HepG2 (cell line): ENCODE results near the gene NR2C1. TPM values are rescaled to one million over a fixed set of nuclear protein-coding genes. Genes with fewer than 3 reads are reported as not detected.

ENCODE experiments used
- ATAC-seq: fragments of 200-7000 bp; cut with Tn5 transposase; 3 replicates; pipeline ENCODE4 v1.9.1; 2020; ENCODE audit warnings: mild to moderate bottlenecking, moderate library complexity
- BruUV-seq: library from RNA; stranded (reverse); fragments of 400-500 nt; replicated peaks from 2 replicates; lab custom pipeline; 2021; lab: Mats Ljungman, UMichigan
- CTCF ChIA-PET: fragments of 300-600 bp; formaldehyde crosslinking; extraction: SDS; loops from one replicate; lab custom pipeline; 2021; ENCODE audit warnings: low total read pairs, inconsistent platforms, low intra/inter-chr PET ratio; lab: Yijun Ruan, JAX
- POLR2A ChIA-PET: fragments of 350-600 bp; sonication (Branson Sonifier 250); formaldehyde crosslinking; loops from one replicate; lab custom pipeline; 2020; ENCODE audit warnings: antibody characterized with exemption, inconsistent platforms; lab: Yijun Ruan, JAX
- DNase-seq: peaks from one replicate; pipeline ENCODE4 v3.0.0-alpha.2; 2015; ENCODE audit warnings: low spot score
- FAIRE-seq: peaks from 3 replicates; lab custom pipeline; 2011; peaks lifted over from hg19 to GRCh38; lab: Jason Lieb, UNC
- H2AFZ ChIP-seq: one replicate; pipeline ENCODE4 v1.6.1; 2011; ENCODE audit warnings: low read length, inconsistent platforms
- H3K27ac ChIP-seq: fragments of 300-600 bp; 3 replicates; pipeline ENCODE4 v1.8.0; 2011; ENCODE audit warnings: mixed run types, mild to moderate bottlenecking, mixed read lengths, low read length, inconsistent platforms; ENCODE audit not compliant: insufficient read depth; ENCODE audit errors: extremely low read length
- H3K27me3 ChIP-seq, 2 experiments: fragments of 200-600 bp in 1 of 2; 2 replicates in 1 of 2; 3 replicates in 1 of 2; pipeline versions ENCODE4 v1.6.0 to v1.8.0; 2011; ENCODE audit warnings: low read length in 2 of 2, mild to moderate bottlenecking in 2 of 2, moderate library complexity in 2 of 2, inconsistent platforms in 1 of 2; ENCODE audit not compliant: insufficient read depth in 2 of 2, control insufficient read depth in 1 of 2
- H3K36me3 ChIP-seq, 2 experiments: fragments of 200-600 bp in 1 of 2; replicated peaks in 1 of 2; 2 replicates in 1 of 2; 3 replicates in 1 of 2; pipeline versions ENCODE4 v1.5.1 to v1.8.0; 2011; ENCODE audit warnings: low read length in 2 of 2, inconsistent platforms in 1 of 2; ENCODE audit not compliant: insufficient read depth in 2 of 2, control insufficient read depth in 1 of 2
- H3K4me1 ChIP-seq: 2 replicates; pipeline ENCODE4 v1.5.1; 2012; ENCODE audit warnings: low read length, inconsistent platforms; ENCODE audit not compliant: insufficient read depth
- H3K4me2 ChIP-seq: 2 replicates; pipeline ENCODE4 v1.6.0; 2011; ENCODE audit warnings: low read depth, low read length, inconsistent platforms
- H3K4me3 ChIP-seq, 3 experiments: fragments of 200-600 bp in 1 of 3; sonication (generic), shearing (Covaris generic) in 1 of 3; replicated peaks in 1 of 3; 2 replicates each; pipeline ENCODE4 v1.5.1; 2011 to 2016; ENCODE audit warnings: low read length in 3 of 3, inconsistent platforms in 2 of 3, low read depth in 2 of 3, mild to moderate bottlenecking in 2 of 3, control low read depth in 1 of 3, mixed read lengths in 1 of 3; ENCODE audit not compliant: insufficient read depth in 1 of 3
- H3K79me2 ChIP-seq: one replicate; pipeline ENCODE4 v1.6.1; 2011; ENCODE audit warnings: low read length, inconsistent platforms; ENCODE audit not compliant: insufficient read depth
- H3K9ac ChIP-seq: 2 replicates; pipeline ENCODE4 v1.6.0; 2011; ENCODE audit warnings: mild to moderate bottlenecking, low read depth, low read length, inconsistent platforms; ENCODE audit not compliant: insufficient read depth
- H3K9me3 ChIP-seq: 2 replicates; pipeline ENCODE4 v1.5.1; 2012; ENCODE audit warnings: mild to moderate bottlenecking, low read length
- H4K20me1 ChIP-seq: 2 replicates; pipeline ENCODE4 v1.6.0; 2011; ENCODE audit warnings: inconsistent platforms, mild to moderate bottlenecking, low read length, moderate library complexity; ENCODE audit not compliant: insufficient read depth
- CENPT ChIP-seq: sonication (generic); formaldehyde crosslinking; IDR thresholded peaks from 2 replicates; pipeline ENCODE4 v1.8.0; 2022; ENCODE audit warnings: low read depth, mild to moderate bottlenecking, moderate library complexity, missing genetic modification reagents
- CHD4 ChIP-seq: fragments of 200-600 bp; sonication (generic); IDR thresholded peaks from 2 replicates; pipeline ENCODE4 v1.7.0; 2017; ENCODE audit warnings: mild to moderate bottlenecking, low read length, borderline replicate concordance
- HNF1B ChIP-seq: sonication (generic); formaldehyde crosslinking; IDR thresholded peaks from 2 replicates; pipeline ENCODE4 v1.5.1; 2020; ENCODE audit warnings: mild to moderate bottlenecking, moderate library complexity, missing genetic modification reagents
- JUN ChIP-seq: sonication (generic); formaldehyde crosslinking; IDR thresholded peaks from 2 replicates; pipeline ENCODE4 v1.4.0; 2020; ENCODE audit warnings: mild to moderate bottlenecking, missing genetic modification reagents
- KAT8 ChIP-seq: IDR thresholded peaks from 2 replicates; pipeline ENCODE4 v1.6.1; 2016; ENCODE audit warnings: missing genetic modification reagents, missing compliant biosample characterization
- MIXL1 ChIP-seq: IDR thresholded peaks from 2 replicates; pipeline ENCODE4 v1.6.1; 2016
- NR2F1 ChIP-seq, 2 experiments: fragments of 450-650 bp in 1 of 2; formaldehyde crosslinking in 1 of 2; IDR thresholded peaks; 2 replicates each; pipeline versions ENCODE4 v1.5.0 to v1.6.1; 2016 to 2020; ENCODE audit warnings: mild to moderate bottlenecking in 1 of 2, missing compliant biosample characterization in 1 of 2, missing genetic modification reagents in 1 of 2, moderate library complexity in 1 of 2
- PAF1 ChIP-seq: IDR thresholded peaks from 2 replicates; pipeline ENCODE4 v1.6.1; 2016; ENCODE audit warnings: missing genetic modification reagents, missing compliant biosample characterization
- RNF2 ChIP-seq: fragments of 450-650 bp; conservative IDR thresholded peaks from 2 replicates; pipeline ENCODE4 v1.6.1; 2016; ENCODE audit warnings: low read depth
- YEATS4 ChIP-seq: sonication (generic); formaldehyde crosslinking; IDR thresholded peaks from 2 replicates; pipeline ENCODE4 v1.4.0; 2020; ENCODE audit warnings: missing genetic modification reagents, borderline replicate concordance
- ZMYM2 ChIP-seq: sonication (generic); formaldehyde crosslinking; IDR thresholded peaks from 2 replicates; pipeline ENCODE4 v1.8.0; 2022; ENCODE audit warnings: mild to moderate bottlenecking, missing genetic modification reagents
- ZNF839 ChIP-seq: sonication (generic); formaldehyde crosslinking; IDR thresholded peaks from 2 replicates; pipeline ENCODE4 v1.4.0; 2020; ENCODE audit warnings: missing genetic modification reagents, mild to moderate bottlenecking, borderline replicate concordance
- WGBS: methylation state at CpG from one replicate; pipeline ENCODE4 v1.1.6; 2017; ENCODE audit warnings: low lambda C conversion rate; 5-methylcytosine and 5-hydroxymethylcytosine counted together
- in situ Hi-C: cut with HindIII; loops from 2 replicates; pipeline ENCODE4 v1.10.0; 2017; ENCODE audit warnings: low pct_unique_long_range_greater_than_20kb; ENCODE audit not compliant: extremely low pct_ligation_motif_present
- intact Hi-C: fragments of 100-400 bp; cut with micrococcal nuclease; formaldehyde crosslinking; loops from one replicate; pipeline ENCODE4 v1.10.0; 2022; ENCODE audit not compliant: unreplicated experiment
- polyA plus RNA-seq, 8 experiments: library from polyadenylated mRNA; depleted of rRNA in 3 of 8; stranded (reverse) in 7 of 8; unstranded in 1 of 8; fragments of >200 nt; fragmentation: Illumina TruSeq in 4 of 8; extraction: Trizol in 4 of 8; gene quantifications; 2 replicates each; pipeline versions ENCODE4 v1.2.1 to v1.2.3, GENCODE V29; 2011 to 2016; ENCODE audit warnings: low read depth in 4 of 8, missing spikeins in 1 of 8, mixed read lengths in 1 of 8; ENCODE audit not compliant: insufficient read depth in 1 of 8
- total RNA-seq, 5 experiments: library from RNA; depleted of rRNA; stranded (reverse); fragments of >200 nt; fragmentation: Illumina TruSeq; extraction: Trizol; gene quantifications; 2 replicates each; pipeline ENCODE4 v1.2.3, GENCODE V29; 2016; ENCODE audit warnings: low read depth in 1 of 5
- TF ChIP-seq, protein P1 (sequence below): sonication (generic); formaldehyde crosslinking; IDR thresholded peaks from 2 replicates; pipeline ENCODE4 v1.8.1; 2023; ENCODE audit warnings: mild to moderate bottlenecking, missing genetic modification reagents
- TF ChIP-seq, protein P2 (sequence below): fragments of 450-650 bp; IDR thresholded peaks from 2 replicates; pipeline ENCODE4 v1.6.1; 2016
- TF ChIP-seq, protein P3 (sequence below): sonication (generic); formaldehyde crosslinking; IDR thresholded peaks from 2 replicates; pipeline ENCODE4 v1.8.0; 2022; ENCODE audit warnings: mild to moderate bottlenecking, missing genetic modification reagents, moderate library complexity

NR2C1 gene
- total and polyA plus RNA-seq, 2 of the 13 experiments (the other 11 are each of a cell fraction or from before 2014, with no cell fraction given) = 38.0 to 70.8 TPM

DNA sequence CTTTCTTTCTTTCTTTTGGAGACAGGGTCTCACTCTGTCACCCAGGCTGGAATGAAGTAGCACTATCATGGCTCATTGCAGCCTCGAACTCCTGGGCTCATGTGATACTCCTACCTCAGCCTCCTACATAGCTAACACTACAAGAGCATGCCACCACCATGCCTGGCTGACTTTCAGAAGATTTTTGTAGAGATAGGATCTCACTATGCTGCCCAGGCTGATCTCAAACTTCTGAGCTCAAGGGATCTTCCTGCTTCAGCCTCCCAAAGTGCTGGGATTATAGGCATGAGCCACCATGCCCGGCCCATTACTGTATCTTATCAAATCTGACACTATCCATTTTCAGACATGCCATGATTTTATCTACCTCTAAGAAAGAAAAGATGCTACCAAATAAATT, 101.5 kb downstream of the NR2C1 start:
- in situ Hi-C loops = no loop called here
- no TSS peak for BruUV-seq
- ChIA-PET POLR2A (no interaction called here), CTCF (no interaction called here)
- Histone ChIP-seq H2AFZ (no peak overlapping the region), H3K27me3 (no peaks in the 10 kb centered on the region), H3K4me1 (no peaks in the 10 kb centered on the region), H4K20me1 (no peaks in the 10 kb centered on the region), H3K9me3 (no peaks in the 10 kb centered on the region), H3K27ac (no peak overlapping the region), H3K4me3 (no peak overlapping the region), H3K79me2 (no peaks in the 10 kb centered on the region), H3K4me2 (no peak overlapping the region), H3K36me3 (peaks cover 2 to 10% of the 10 kb centered on the region in 2 experiments; a peak in 4 of 5 replicates), H3K9ac (no peak overlapping the region)
- intact Hi-C loops = no loop called here
- DNase-seq (no peak), ATAC-seq (no peak), FAIRE-seq (no peak)
- TF ChIP-seq MIXL1 (no peak), JUN (CRISPR knock-in tag) (no peak)
- 94% methylated on average over 2 of the region's 2 CpGs for WGBS

GRCh38 chr12:94970560-94970959, 102.9 kb downstream of the NR2C1 start:
- BruUV-seq = no TSS peak
- WGBS = 94% methylated on average over 1 of the region's 1 CpG
- peaks cover 2 to 10% of the 10 kb centered on the region in 2 experiments; a peak in 4 of 5 replicates for H3K36me3 ChIP-seq
- H3K9me3 ChIP-seq = no peaks in the 10 kb centered on the region
- no peaks in the 10 kb centered on the region for H3K27me3 ChIP-seq
- no peak overlapping the region for H3K27ac ChIP-seq
- H2AFZ ChIP-seq = no peak overlapping the region
- intact Hi-C loops (no loop called here), in situ Hi-C loops (no loop called here)
- ChIA-PET POLR2A (no interaction called here), CTCF (no interaction called here)
- DNase-seq = no peak
- no peak overlapping the region for H3K4me3 ChIP-seq
- H3K4me2 ChIP-seq = no peak overlapping the region
- ATAC-seq = no peak
- H3K9ac ChIP-seq = no peak overlapping the region
- no peaks in the 10 kb centered on the region for H3K4me1 ChIP-seq
- no peaks in the 10 kb centered on the region for H3K79me2 ChIP-seq
- no peak for FAIRE-seq
- no peaks in the 10 kb centered on the region for H4K20me1 ChIP-seq
- TF ChIP-seq, protein P1, sequence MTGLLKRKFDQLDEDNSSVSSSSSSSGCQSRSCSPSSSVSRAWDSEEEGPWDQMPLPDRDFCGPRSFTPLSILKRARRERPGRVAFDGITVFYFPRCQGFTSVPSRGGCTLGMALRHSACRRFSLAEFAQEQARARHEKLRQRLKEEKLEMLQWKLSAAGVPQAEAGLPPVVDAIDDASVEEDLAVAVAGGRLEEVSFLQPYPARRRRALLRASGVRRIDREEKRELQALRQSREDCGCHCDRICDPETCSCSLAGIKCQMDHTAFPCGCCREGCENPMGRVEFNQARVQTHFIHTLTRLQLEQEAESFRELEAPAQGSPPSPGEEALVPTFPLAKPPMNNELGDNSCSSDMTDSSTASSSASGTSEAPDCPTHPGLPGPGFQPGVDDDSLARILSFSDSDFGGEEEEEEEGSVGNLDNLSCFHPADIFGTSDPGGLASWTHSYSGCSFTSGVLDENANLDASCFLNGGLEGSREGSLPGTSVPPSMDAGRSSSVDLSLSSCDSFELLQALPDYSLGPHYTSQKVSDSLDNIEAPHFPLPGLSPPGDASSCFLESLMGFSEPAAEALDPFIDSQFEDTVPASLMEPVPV (CRISPR knock-in tag) = no peak
- TF ChIP-seq RNF2 (no peak), ZNF839 (CRISPR knock-in tag) (no peak), HNF1B (CRISPR knock-in tag) (no peak), KAT8 (CRISPR knock-in tag) (no peak), CENPT (CRISPR knock-in tag) (no peak), PAF1 (CRISPR knock-in tag) (no peak), YEATS4 (no peak), NR2F1 (CRISPR knock-in tag; IDR thresholded peaks at IDR 0.05) (no peak), CHD4 (no peak), ZMYM2 (CRISPR knock-in tag) (no peak)
- TF ChIP-seq, protein P2, sequence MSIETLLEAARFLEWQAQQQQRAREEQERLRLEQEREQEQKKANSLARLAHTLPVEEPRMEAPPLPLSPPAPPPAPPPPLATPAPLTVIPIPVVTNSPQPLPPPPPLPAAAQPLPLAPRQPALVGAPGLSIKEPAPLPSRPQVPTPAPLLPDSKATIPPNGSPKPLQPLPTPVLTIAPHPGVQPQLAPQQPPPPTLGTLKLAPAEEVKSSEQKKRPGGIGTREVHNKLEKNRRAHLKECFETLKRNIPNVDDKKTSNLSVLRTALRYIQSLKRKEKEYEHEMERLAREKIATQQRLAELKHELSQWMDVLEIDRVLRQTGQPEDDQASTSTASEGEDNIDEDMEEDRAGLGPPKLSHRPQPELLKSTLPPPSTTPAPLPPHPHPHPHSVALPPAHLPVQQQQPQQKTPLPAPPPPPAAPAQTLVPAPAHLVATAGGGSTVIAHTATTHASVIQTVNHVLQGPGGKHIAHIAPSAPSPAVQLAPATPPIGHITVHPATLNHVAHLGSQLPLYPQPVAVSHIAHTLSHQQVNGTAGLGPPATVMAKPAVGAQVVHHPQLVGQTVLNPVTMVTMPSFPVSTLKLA = no peak
- TF ChIP-seq, protein P3, sequence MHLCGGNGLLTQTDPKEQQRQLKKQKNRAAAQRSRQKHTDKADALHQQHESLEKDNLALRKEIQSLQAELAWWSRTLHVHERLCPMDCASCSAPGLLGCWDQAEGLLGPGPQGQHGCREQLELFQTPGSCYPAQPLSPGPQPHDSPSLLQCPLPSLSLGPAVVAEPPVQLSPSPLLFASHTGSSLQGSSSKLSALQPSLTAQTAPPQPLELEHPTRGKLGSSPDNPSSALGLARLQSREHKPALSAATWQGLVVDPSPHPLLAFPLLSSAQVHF (CRISPR knock-in tag) = no peak
